ENCODE results near the gene MINDY2.
"Not testable (repeated sequence)": the region's sequence is repeated elsewhere in the genome, so short reads cannot be mapped to it uniquely, and the experiment has no call there.

Gene MINDY2

GRCh38 chr15:58755350-58755749 lies 15.8 kb upstream of the MINDY2 start:
- no peak for DNase-seq (ENCODE audit: low read depth)

DNA sequence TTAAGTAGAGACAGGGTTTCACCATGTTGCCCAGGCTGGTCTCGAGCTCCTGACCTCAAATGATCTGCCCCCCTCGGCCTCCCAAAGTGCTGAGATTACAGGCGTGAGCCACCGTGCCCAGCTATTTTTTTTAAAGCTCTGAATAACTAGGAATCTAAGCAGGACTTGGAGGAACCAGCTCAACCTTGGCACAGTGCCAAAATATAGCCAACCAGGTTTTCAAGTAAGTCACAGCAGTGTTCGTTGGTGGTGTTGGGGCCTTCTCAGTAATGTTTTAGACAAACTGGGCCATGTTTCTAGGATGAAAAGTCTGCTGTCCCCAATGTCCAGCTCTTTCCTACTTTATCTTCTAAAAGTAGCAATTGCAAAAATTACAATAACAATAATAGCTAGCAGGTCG lies 15.1 kb upstream of the MINDY2 start:
- DNase-seq (ENCODE audit: low read depth), result no peak

DNA sequence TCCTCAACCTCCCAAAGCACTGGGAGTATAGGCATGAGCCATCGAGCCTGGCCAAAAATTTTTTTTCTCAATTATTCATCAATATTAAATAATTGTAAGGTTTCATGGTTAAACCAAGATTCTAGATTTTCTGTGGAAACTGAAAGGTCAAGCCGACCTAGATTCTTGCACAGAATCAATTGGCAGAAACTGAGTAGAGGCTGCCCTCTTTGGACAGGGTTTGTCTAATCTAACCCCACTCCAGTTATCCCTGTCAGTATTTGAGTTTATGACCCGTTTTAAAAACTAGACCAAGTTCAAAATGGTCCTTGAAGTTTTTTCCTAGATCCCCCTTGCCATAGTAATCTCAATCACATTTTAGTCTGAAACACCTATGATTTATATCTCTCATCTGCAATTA lies 13.0 kb upstream of the MINDY2 start:
- DNase-seq (ENCODE audit: low read depth), result no peak

GRCh38 chr15:58760385-58761009 lies 10.6 kb upstream of the MINDY2 start:
- DNase-seq (ENCODE audit: low read depth), result no peak

DNA sequence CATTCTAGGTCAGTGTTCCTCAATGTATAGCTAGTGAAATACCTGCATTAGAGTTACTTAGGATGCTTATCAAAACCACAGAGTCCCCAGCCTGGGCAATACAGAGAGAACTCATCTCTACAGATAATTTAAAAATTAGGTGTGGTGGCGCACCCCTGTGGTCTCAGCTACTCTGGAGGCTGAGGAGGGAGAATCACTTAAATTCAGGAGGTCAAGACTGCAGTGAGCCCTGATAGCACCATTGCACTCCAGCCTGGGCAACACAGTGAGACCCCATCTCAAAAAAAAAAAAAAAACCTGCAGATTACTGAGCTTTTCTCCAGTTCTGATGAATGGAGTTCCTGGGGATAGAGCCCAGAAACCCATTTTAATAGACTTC lies 10.1 kb upstream of the MINDY2 start:
- no peak for DNase-seq (ENCODE audit: low read depth)

DNA sequence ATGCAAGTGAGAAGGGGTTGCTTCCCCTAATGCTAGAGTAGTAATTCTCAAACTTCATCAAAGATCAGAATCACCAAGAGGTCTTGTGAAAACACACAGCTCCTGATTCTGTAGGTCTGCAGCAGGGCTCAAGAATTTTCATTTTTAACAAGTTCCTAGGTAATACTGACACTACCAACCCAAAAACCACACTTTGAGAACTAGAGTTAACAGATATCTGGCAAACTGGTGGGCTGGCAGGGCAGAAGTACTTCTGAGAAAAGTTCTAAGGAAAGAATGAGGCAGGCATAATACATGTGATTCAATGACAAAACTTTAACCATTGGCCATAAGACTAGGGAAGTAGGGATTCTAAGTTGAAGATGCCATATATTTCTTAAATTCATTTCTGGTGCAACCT lies 8.8 kb upstream of the MINDY2 start:
- DNase-seq (ENCODE audit: low read depth), result no peak

GRCh38 chr15:58762731-58763130 lies 8.4 kb upstream of the MINDY2 start:
- no peak for DNase-seq (ENCODE audit: low read depth)

GRCh38 chr15:58764468-58764867 lies 6.6 kb upstream of the MINDY2 start:
- no peak for DNase-seq (ENCODE audit: low read depth)

GRCh38 chr15:58766290-58766689 lies 4.8 kb upstream of the MINDY2 start:
- DNase-seq (ENCODE audit: low read depth), result no peak

DNA sequence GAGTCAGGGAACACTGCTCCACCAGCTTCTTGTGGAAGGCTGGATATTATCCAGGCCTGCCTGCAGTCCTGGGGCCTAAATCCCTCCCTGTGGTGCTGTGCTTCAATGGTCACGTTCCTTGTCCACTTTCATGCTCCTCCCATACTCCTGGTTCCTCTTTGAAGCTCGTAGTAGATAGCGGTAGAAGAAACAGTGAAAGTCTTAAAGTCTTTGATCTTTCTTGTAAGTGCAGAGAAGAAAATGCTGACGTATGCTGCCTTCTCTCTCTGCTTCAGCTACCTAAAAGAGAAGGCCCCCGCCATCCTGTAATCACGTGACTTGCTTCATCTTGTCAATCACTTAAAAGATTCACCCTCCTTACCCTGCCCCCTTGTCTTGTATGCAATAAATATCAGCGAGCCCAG lies 2.5 kb upstream of the MINDY2 start:
- not testable (repeated sequence) for DNase-seq (ENCODE audit: low read depth)

DNA sequence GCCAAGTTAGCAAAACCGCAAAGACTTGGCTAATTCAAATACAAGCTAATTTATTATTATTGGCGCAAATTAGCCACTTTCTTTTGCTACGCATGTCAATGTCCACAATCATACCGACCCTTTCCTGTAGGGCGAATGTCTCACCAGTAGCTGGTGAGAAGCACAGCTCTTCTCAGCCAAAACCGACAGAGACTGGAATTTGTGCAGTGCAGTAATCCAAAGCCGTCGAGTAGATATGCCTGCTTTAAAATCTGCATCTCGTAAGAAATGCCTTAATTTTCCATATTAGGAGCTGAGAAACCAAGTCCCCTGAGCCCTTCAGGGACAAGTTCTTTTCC lies 614 bp upstream of the MINDY2 start:
- DNase-seq (ENCODE audit: low read depth), result peak; percentile 71

DNA sequence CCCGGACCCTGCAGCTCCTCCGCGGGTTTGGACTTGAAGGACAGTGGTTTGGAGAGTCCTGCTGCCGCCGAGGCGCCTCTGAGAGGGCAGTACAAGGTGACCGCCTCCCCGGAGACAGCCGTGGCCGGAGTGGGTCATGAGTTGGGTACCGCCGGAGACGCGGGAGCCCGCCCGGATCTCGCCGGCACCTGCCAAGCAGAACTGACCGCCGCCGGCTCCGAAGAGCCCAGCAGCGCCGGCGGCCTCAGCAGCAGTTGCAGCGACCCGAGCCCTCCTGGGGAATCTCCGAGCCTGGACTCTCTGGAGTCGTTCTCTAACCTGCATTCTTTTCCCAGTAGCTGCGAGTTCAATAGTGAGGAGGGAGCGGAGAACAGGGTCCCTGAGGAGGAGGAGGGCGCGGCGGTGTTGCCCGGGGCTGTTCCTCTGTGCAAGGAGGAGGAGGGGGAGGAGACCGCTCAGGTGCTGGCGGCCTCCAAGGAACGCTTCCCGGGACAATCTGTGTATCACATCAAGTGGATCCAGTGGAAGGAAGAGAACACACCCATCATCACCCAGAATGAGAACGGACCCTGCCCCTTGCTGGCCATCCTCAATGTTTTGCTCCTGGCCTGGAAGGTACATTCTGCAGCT lies 634 bp downstream of the MINDY2 start:
- no peak for DNase-seq (ENCODE audit: low read depth)

DNA sequence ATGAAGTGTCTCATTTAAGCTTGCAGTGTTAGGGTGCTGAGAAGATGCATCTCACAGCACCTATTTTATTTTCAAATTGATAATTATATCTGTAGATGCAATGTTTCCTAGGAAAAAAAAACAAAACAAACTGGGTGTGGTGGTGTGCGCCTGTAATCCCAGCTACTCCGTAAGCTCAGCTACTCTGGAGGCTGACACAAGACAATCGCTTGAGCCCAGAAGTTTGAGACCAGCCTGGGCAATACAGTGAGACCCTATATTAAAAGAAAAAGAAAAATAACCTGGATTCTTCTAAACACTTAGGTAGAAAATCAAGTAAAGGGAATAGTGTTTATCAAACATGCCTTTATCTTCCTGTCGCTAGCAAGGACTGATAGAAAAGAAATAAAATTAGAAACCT lies 1.9 kb downstream of the MINDY2 start:
- no peak for DNase-seq (ENCODE audit: low read depth)

DNA sequence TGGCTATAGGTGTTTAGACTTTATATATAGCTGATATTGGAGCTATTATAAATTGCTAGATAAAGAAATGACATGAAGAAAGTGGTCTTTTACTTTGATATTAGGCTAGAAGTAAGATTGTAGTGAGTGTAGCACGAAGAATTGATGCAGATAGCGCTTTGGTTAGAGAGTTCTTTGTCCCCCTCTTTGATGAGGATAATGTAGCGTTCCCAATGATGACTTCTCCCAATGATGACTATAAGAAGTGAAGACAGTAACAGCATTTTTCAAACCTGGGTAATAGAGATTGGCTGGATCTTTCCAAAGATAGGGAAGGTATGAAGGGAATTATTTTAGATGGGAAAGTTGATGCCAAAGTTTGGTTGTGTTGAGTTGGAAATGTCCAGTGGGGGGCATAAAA lies 4.3 kb downstream of the MINDY2 start:
- DNase-seq (ENCODE audit: low read depth), result no peak

- DNase-seq (ENCODE audit: low read depth), result no peak
Measured at GRCh38 chr15:58777107-58777506, 6.0 kb downstream of the MINDY2 start.

- DNase-seq (ENCODE audit: low read depth), result no peak
Measured at GRCh38 chr15:58779554-58779953, 8.5 kb downstream of the MINDY2 start.

GRCh38 chr15:58785355-58785754 lies 14.3 kb downstream of the MINDY2 start:
- DNase-seq (ENCODE audit: low read depth), result no peak

DNA sequence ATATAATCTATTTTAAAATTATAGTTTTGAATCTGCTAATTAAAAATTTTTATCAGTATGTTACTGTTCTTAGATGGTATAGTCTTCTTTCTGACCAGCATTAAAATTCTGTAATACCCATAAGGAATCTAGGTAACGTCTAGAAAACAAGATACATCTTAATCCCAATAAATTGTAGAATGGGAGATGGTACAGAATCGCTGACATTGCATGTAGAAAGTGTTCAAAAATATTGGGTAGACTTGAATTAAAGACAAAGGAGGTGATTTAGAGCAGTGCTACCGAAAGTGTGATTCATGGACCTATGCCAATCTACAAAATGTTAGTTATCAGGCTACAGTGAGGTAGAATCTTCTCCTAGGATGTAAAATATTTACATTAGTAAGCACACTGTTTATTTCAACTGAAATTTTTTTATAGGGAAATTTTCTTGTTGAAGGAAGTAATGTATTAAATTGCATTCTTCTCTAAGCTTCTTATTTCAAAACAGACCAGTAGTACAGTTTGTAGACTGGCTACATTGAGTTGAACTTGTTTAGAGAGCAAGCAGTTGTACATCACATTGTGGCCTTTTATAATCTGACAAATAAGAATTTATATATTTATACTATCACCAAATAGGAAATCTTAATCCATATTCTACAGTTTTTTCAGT lies 17.1 kb downstream of the MINDY2 start:
- DNase-seq (ENCODE audit: low read depth), result no peak

- DNase-seq (ENCODE audit: low read depth), result no peak
Measured at GRCh38 chr15:58793862-58794261, 22.8 kb downstream of the MINDY2 start.

DNA sequence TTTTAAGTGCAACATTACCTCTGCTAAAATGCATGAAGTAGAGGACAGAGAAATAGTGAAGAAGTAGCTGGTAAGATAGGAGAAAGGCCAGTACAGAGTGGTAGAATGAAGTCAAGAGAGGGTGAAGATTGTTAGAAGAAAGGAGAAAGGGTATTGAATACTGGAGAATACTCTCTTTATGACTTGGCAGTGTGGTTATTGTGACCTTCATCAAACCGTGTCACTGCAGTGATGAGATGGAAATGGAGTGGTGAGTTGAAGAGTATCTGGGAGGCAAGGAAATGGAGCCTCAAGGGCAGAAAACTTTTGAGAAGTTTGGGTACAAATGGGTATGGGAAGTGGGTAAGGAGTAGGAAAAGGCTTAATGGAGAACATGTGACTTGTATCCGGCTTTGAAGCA lies 24.7 kb downstream of the MINDY2 start:
- DNase-seq (ENCODE audit: low read depth), result no peak

- DNase-seq (ENCODE audit: low read depth), result no peak
Measured at GRCh38 chr15:58797505-58797904, 26.4 kb downstream of the MINDY2 start.

DNA sequence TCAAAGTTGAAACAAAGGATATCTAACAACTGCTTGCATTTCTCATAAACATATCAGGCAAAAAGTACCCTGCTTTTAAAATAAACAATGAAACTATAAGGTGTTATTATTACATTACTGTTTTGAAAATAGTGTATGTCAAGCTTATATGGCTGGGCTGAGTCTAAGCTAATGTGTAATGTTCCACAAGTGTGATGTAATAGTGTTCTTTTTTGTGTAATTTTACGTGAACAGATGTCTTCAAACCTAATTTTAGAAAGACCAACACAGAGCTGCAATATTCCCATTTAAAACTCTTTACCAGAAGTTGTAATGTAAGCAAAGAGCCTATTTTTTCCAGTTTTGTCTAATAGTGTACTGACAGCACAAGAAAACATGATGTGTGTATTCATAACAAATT lies 34.0 kb downstream of the MINDY2 start:
- no peak for DNase-seq (ENCODE audit: low read depth)

- DNase-seq (ENCODE audit: low read depth), result not testable (repeated sequence)
Measured at GRCh38 chr15:58823267-58823666, 52.2 kb downstream of the MINDY2 start.

DNA sequence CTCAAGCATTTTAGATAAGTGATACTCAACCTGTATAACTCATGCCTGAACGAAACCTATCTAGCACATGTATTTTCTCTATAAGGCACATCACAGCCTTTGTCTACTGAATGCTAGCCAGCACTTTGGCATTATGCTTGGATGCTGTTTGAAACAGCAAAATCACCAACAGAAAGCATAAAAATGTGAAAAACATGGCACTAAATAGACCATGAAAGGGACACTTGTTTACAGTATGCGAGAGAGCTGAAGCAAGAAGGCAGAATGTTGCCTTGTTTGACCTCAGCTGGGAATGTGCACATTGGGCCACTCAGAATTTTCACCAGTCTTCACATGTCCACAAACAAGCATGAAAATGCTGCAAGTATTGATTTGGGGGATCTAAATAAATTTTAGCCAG lies 59.5 kb downstream of the MINDY2 start:
- no peak for DNase-seq (ENCODE audit: low read depth)
